Measurements from ENCODE around the gene KIF19.
"Not testable (repeated sequence)": the region's sequence is repeated elsewhere in the genome, so short reads cannot be mapped to it uniquely, and the experiment has no call there.

Gene KIF19

GRCh38 chr17:74403512-74404137 lies 77.6 kb downstream of the KIF19 start:
- H3K27ac ChIP-seq, result no peak overlapping the region
- TF ChIP-seq CTCF (conservative IDR thresholded peaks at IDR 0.05), result no peak

- H3K27ac ChIP-seq, result no peak overlapping the region
- TF ChIP-seq CTCF (conservative IDR thresholded peaks at IDR 0.05), result no peak
Measured at GRCh38 chr17:74404218-74404617, 78.2 kb downstream of the KIF19 start.

GRCh38 chr17:74404789-74405188 lies 78.8 kb downstream of the KIF19 start:
- no peak overlapping the region for H3K27ac ChIP-seq
- TF ChIP-seq CTCF (conservative IDR thresholded peaks at IDR 0.05), result no peak

GRCh38 chr17:74405311-74405710 lies 79.3 kb downstream of the KIF19 start:
- not testable (repeated sequence) for H3K27ac ChIP-seq
